RWPE1 (cell line): ENCODE data around the gene MAGEB17.

Source experiments
- CTCF ChIA-PET: fragments of 350-600 bp; sonication (Branson Sonifier 250); formaldehyde crosslinking; extraction: SDS; loops from one replicate; lab custom pipeline; 2021; lab: Yijun Ruan, JAX
- POLR2A ChIA-PET: fragments of 400-600 bp; formaldehyde crosslinking; extraction: SDS; loops from one replicate; lab custom pipeline; 2020; ENCODE audit warnings: antibody characterized with exemption; ENCODE audit not compliant: low non-redundant PET; lab: Yijun Ruan, JAX
- DNase-seq: peaks from one replicate; pipeline ENCODE4 v3.0.0; 2012; ENCODE audit warnings: low spot score
- H3K27ac ChIP-seq: fragments of 450-650 bp; 2 replicates; pipeline ENCODE4 v1.5.1; 2017
- TF ChIP-seq, protein P1 (sequence below): fragments of 450-650 bp; conservative IDR thresholded peaks from 2 replicates; pipeline ENCODE4 v1.5.1; 2017; ENCODE audit warnings: low read depth, mild to moderate bottlenecking

MAGEB17 gene

DNA sequence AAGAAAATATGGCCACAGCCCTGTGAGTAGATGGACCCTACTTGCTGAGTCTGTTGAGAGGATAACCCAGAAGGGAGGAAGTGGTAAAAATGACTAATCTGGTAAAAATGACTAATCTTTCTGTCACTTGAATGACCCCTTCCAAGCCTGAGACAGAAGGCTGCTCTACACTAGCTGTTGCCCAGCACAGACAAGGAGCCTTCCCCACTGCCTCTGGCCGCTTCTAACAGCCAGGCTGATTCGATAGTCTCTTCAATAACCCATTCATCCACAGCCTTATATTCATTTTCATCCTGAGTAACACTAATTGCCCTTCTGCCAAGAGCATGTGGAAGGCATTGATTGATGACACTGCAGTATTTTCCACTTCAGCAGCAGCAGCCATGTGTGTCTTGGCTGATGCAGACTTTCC lies 18.4 kb downstream of the MAGEB17 start:
- DNase-seq: peak; percentile 49

DNA sequence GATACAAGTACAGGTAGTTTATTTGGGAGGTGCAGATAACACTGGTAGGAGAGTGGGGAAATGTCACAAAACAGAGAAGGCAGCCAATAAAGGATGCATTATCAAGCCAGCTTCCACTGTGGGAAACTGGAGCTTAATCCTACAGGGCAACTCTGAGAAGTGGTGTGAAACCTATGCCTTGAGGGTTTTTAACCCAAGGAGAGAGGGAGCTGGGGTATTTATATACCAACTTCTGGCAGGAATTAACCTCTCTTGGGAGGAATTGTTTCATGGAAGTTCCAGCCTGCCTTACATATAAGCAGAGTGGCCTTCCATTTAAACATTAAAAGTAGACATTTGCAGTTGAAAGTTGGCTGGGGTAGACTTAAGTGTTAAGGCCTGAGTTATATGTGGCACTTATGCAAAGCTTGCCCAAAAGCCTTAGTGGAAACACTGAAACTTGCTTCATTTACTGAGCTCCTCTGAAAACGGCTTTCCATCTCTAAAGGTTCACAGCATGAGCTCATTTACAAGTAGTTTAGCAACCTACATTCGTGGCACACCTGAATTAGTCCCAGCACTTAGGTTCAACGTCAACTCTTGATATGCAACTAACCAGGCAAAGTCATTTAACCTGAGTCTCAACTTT lies 19.2 kb downstream of the MAGEB17 start:
- ChIA-PET POLR2A (no interaction called here), CTCF (no interaction called here)
- DNase-seq: no peak
- no peak overlapping the region for H3K27ac ChIP-seq
- TF ChIP-seq, protein P1, sequence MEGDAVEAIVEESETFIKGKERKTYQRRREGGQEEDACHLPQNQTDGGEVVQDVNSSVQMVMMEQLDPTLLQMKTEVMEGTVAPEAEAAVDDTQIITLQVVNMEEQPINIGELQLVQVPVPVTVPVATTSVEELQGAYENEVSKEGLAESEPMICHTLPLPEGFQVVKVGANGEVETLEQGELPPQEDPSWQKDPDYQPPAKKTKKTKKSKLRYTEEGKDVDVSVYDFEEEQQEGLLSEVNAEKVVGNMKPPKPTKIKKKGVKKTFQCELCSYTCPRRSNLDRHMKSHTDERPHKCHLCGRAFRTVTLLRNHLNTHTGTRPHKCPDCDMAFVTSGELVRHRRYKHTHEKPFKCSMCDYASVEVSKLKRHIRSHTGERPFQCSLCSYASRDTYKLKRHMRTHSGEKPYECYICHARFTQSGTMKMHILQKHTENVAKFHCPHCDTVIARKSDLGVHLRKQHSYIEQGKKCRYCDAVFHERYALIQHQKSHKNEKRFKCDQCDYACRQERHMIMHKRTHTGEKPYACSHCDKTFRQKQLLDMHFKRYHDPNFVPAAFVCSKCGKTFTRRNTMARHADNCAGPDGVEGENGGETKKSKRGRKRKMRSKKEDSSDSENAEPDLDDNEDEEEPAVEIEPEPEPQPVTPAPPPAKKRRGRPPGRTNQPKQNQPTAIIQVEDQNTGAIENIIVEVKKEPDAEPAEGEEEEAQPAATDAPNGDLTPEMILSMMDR: no peak

More for the DNA sequence above, 18.4 kb downstream of the MAGEB17 start:
- CTCF ChIA-PET: no interaction called here
- POLR2A ChIA-PET: no interaction called here
- TF ChIP-seq, protein P1: no peak
- H3K27ac ChIP-seq: no peak overlapping the region

DNA sequence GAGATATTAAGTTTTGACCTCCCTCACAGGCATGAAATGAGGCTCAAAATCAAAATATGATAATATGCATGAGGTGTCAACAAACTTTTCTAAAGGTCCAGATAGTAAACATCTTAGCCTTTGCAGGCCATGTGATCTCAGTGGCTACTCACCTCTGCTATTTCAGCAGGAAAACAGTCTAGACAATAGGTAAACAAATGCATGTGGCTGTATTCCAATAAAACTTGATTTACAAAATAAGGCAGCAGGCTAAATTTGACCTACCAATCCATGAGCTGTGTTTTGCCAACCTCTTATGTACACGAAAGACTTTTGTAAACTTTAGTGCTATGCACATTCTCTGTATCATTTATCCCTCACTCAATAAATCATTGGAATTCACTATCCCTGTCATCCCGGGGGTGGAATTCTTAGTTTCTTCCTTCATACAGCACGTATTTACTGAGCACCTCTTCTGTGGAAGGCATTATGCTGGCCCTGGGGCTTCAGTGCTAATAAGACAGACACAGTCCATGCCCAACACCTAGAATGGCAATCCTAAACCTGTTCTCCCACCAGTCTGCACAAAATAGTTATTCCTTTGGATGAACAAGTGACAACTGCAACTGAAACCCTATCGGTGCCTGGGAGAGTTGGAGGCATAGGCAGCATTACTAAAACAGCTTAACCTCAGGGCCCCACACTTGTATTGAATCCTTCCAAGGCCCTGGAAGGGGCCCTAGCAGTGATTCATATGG lies 19.9 kb downstream of the MAGEB17 start:
- TF ChIP-seq, protein P1: no peak
- H3K27ac ChIP-seq: no peak overlapping the region
- POLR2A ChIA-PET: interaction anchor here (0.6 kb wide), 1 partner anchor 14 kb away, joined by 3 read pairs; no protein-coding TSS in a partner anchor
- no peak for DNase-seq
- CTCF ChIA-PET: no interaction called here

DNA sequence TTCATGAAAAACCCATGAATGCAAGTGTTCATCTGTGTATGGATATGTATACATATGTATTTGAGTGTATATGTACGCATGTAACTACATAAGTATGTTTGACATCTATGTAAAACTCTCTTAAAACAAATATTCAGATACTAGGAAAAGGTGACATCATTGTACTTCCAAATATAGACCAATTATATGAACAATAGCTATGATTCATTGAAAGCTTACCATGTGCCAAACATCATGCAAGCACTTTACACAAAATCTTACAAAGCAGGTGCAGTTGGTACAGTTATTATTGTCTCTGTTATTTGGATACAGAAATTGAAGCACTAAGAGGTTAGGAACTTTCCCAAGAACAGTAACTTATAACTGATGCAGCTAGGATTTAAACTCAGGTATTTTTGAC lies 21.4 kb downstream of the MAGEB17 start:
- TF ChIP-seq, protein P1: no peak
- POLR2A ChIA-PET: no interaction called here
- DNase-seq: no peak
- no peak overlapping the region for H3K27ac ChIP-seq
- CTCF ChIA-PET: no interaction called here

DNA sequence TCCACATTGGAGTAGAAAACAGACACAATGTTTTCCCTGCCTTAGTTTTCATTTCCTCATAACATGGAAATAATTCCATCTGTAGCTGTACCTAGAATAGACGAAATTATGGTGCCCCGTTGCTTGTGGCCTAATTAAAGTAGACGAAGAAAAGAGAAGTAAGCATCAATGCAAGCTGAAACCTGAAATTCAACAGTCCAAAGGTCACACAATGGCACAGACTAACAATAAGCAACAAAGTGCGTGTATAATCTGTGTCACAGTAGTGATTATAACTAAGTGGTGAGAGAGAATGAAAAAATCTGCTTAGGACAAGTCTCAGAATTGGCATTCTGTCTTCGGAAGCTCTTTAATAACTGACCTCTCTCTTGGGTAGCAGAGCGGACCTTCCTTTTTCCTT lies 24.3 kb downstream of the MAGEB17 start:
- TF ChIP-seq, protein P1: no peak
- ChIA-PET CTCF (interaction anchor here (0.6 kb wide), 1 partner anchor 10 kb away, joined by 3 read pairs; no protein-coding TSS in a partner anchor), POLR2A (no interaction called here)
- no peak for DNase-seq
- H3K27ac ChIP-seq: no peak overlapping the region

DNA sequence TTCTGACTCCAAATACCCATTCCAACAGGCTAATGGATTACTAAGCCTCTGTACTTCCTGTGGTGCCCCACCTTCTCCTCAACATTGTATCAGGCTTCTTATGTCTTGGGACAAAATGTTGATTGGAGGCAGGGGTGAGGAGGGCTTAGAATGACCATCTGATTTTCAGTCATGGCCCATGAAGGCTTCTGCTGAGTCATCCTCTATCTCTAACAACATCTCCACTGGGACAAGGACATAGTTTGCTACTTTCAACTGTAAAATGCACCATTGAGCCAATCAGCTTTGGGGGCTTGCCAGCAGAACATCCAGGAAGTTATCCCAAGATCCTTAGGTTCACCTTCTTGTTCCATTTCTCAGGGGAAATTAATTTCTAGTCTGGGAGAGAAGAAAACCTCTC lies 29.5 kb downstream of the MAGEB17 start:
- TF ChIP-seq, protein P1: no peak
- no peak for DNase-seq
- ChIA-PET POLR2A (no interaction called here), CTCF (no interaction called here)
- H3K27ac ChIP-seq: no peak overlapping the region
